Adipocyte (in vitro differentiated cells): Measurements from ENCODE around the gene C2orf66.

Experiments used
- DNase-seq: peaks from one replicate; pipeline ENCODE4 v3.0.0-alpha.2; 2015; ENCODE audit warnings: low read depth
- H3K27me3 ChIP-seq: replicated peaks from 2 replicates; pipeline ENCODE4 v1.7.0; 2013; ENCODE audit warnings: mild to moderate bottlenecking, low read length, moderate library complexity; ENCODE audit not compliant: control insufficient read depth, insufficient read depth
- H3K36me3 ChIP-seq: 2 replicates; pipeline ENCODE4 v1.7.0; 2013; ENCODE audit warnings: low read length, mild to moderate bottlenecking, moderate library complexity; ENCODE audit not compliant: control insufficient read depth, insufficient read depth, severe bottlenecking
- H3K4me1 ChIP-seq: 2 replicates; pipeline ENCODE4 v1.7.0; 2013; ENCODE audit warnings: mild to moderate bottlenecking, low read length, moderate library complexity; ENCODE audit not compliant: control insufficient read depth, insufficient read depth
- H3K4me3 ChIP-seq: 2 replicates; pipeline ENCODE4 v1.7.0; 2013; ENCODE audit warnings: mild to moderate bottlenecking, low read length, moderate library complexity
- H3K9ac ChIP-seq: 2 replicates; pipeline ENCODE4 v1.7.0; 2013; ENCODE audit warnings: mild to moderate bottlenecking, low read length, moderate library complexity
- H3K9me3 ChIP-seq: 2 replicates; pipeline ENCODE4 v1.7.0; 2013; ENCODE audit warnings: mild to moderate bottlenecking, low read length, moderate library complexity; ENCODE audit not compliant: control insufficient read depth

The C2orf66 gene

GRCh38 chr2:196809260-196809659 lies at the start of gene C2orf66:
TSS of gene C2orf66 (minus strand) at chr2:196809355. CDS start at chr2:196809336, 19 bp downstream.
- Histone ChIP-seq H3K4me1 (no peaks in the 10 kb centered on the region), H3K4me3 (no peak within 1 kb of the TSS), H3K9ac (no peak within 1 kb of the TSS), H3K9me3 (no peaks in the 10 kb centered on the region), H3K36me3 (no peaks in the 10 kb centered on the region), H3K27me3 (no peaks in the 10 kb centered on the region)
- DNase-seq = no peak

DNA sequence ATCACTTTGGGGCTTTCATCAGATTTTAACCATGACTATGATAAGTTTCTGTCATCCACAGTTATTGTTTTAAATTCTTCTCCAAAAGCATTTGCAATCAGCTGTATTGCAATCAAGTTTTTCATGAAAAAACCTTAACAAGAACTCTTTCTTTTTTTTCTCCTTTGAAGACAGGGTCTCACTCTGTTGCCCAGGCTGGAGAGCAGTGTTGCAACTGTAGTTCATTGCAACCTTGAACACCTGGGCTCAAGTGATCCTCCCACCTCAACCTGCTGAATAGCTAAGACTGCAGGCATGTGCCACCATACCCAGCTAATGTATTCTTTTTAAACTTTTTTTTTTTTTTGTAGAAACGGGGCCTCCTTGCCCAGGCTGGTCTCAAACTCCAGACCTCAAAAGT lies 45.5 kb upstream of the C2orf66 start:
- Histone ChIP-seq H3K9ac (no peak overlapping the region), H3K9me3 (peaks cover 5% of the 10 kb centered on the region), H3K36me3 (peaks cover 7% of the 10 kb centered on the region), H3K27me3 (no peaks in the 10 kb centered on the region), H3K4me1 (peaks cover 7% of the 10 kb centered on the region), H3K4me3 (no peak overlapping the region)
- DNase-seq = no peak

DNA sequence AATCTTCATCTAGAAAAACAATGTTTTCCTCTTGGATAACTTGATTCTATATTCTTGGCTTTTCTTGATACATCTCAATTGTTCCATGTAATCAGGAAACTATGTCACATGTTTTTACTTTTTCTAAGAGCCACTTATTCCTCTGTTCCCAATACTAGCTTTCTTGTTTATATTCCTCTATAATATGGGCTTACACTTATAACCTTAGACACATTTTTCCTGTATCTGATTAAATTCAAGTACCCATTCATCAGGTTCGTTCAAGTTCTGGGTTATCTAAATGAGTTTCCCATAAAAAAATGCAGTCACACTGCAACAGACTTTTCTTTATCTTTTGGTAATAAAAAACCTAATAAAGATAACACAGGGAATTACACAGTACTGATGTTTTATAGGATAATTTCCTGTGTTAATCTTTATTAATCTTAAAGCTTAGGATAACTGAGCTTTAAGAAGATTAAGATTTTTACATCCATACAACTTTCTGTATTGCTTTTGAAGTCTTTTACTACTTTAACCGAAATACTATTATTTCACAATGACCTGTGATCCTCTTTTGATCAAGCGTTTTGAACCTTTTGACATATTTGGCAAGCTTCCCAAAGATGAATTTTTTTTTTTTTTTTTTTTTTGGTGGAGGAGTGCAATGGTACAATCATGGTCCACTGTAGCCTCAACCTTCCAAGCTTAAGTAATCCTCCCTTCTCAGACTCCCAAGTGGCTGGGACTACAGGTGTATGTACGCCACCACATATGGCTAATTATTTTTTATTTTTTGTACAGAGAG lies 44.3 kb upstream of the C2orf66 start:
- no peak for DNase-seq
- Histone ChIP-seq H3K9me3 (no peaks in the 10 kb centered on the region), H3K4me3 (no peak overlapping the region), H3K36me3 (peaks cover 3% of the 10 kb centered on the region), H3K27me3 (no peaks in the 10 kb centered on the region), H3K9ac (no peak overlapping the region), H3K4me1 (peaks cover 7% of the 10 kb centered on the region)

- H3K4me1 ChIP-seq = peaks cover 7% of the 10 kb centered on the region
- H3K9me3 ChIP-seq = no peaks in the 10 kb centered on the region
- no peak overlapping the region for H3K9ac ChIP-seq
- no peak overlapping the region for H3K4me3 ChIP-seq
- no peaks in the 10 kb centered on the region for H3K27me3 ChIP-seq
- no peaks in the 10 kb centered on the region for H3K36me3 ChIP-seq
- DNase-seq = no peak
These were observed 41.9 kb upstream of the C2orf66 start for GRCh38 chr2:196851088-196851487.

DNA sequence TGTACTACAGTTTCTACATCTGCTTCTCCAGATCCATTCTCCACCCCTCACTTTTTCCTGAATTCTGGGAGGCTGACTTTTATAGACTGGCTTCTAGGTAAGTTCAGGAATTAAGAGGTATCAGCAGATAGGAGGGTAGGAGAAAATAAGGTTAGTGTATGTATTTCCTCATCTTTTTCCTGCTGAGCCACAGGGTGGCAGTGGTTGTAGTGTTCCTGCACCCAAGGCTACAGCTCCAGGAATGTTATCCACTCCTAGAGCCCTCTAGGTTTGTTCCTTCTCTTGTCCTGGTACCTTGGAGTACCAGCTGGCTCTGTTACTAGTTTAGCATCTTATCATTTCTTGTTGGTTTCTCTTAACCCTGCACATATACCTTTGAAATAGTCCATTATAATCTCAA lies 40.7 kb upstream of the C2orf66 start:
- Histone ChIP-seq H3K9ac (no peak overlapping the region), H3K9me3 (no peaks in the 10 kb centered on the region), H3K36me3 (no peaks in the 10 kb centered on the region), H3K4me3 (no peak overlapping the region), H3K4me1 (peaks cover 7% of the 10 kb centered on the region), H3K27me3 (no peaks in the 10 kb centered on the region)
- DNase-seq = peak; percentile 26

DNA sequence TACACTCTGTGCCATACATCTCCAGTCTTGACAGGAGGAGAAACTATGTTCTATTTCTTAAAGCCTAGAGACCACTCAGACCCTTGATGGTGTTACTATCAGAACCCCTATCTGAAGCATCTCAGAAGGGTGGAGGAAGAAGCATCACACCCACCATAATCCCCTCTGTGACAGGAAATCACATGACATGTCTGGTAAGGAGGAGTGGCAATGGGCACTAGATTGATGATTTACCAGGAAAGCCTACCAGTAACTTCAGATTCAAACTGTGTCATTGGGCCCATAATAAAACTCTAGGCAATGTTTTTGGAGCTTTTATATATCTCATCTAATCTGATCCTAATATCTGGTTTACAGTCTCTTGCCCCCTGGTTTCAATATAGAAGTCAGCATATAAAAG lies 37.1 kb upstream of the C2orf66 start:
- DNase-seq = no peak
- H3K4me1 ChIP-seq = peaks cover 2% of the 10 kb centered on the region
- H3K9ac ChIP-seq = no peak overlapping the region
- peaks cover 6% of the 10 kb centered on the region for H3K36me3 ChIP-seq
- H3K9me3 ChIP-seq = no peaks in the 10 kb centered on the region
- H3K4me3 ChIP-seq = no peak overlapping the region
- H3K27me3 ChIP-seq = no peaks in the 10 kb centered on the region

DNA sequence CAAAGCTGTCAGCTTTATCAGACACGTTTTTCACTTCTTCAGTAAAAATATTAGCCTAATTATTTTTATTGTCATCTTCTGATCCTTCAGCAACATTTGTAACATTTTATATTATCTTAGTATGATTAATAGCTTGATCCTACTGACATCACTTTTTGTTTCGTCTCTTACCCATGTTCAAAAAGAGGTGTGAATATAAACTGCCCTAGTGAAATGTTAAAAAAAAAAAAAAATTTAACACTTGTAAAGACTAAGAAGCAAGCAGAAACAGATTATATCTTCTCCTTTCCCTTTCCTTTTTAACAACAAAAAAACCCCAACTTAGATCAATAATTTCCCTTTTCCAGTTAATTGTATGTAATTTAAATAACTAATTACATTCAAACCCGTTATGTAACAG lies 36.2 kb upstream of the C2orf66 start:
- H3K27me3 ChIP-seq = no peaks in the 10 kb centered on the region
- H3K36me3 ChIP-seq = peaks cover 15% of the 10 kb centered on the region
- H3K9me3 ChIP-seq = no peaks in the 10 kb centered on the region
- no peak overlapping the region for H3K9ac ChIP-seq
- DNase-seq = no peak
- no peak overlapping the region for H3K4me3 ChIP-seq
- no peaks in the 10 kb centered on the region for H3K4me1 ChIP-seq

DNA sequence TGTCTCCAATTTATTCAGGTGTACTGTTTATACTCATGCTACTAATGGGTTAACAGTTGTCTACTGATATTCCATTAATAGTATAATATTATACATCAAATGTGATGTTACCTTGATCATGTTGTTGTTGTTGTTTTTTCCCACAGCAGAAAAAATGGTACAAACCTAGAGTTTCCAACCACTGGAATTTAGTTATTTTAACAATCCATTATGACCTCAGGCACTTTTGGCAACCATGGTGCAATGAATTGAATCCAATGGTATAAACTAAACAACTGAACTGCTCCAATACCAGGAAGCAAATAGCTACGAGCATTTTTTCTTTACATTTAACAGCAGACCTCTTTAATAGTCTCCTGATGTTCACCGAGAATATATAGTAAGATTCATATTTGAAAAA lies 31.0 kb upstream of the C2orf66 start:
- Histone ChIP-seq H3K4me1 (peaks cover 10% of the 10 kb centered on the region), H3K4me3 (no peak overlapping the region), H3K9ac (no peak overlapping the region), H3K9me3 (no peaks in the 10 kb centered on the region), H3K27me3 (no peaks in the 10 kb centered on the region), H3K36me3 (peaks cover 22% of the 10 kb centered on the region)
- DNase-seq = no peak

GRCh38 chr2:196839574-196839973 lies 30.4 kb upstream of the C2orf66 start:
- H3K9ac ChIP-seq = no peak overlapping the region
- H3K9me3 ChIP-seq = no peaks in the 10 kb centered on the region
- H3K4me3 ChIP-seq = no peak overlapping the region
- no peaks in the 10 kb centered on the region for H3K27me3 ChIP-seq
- no peak for DNase-seq
- peaks cover 22% of the 10 kb centered on the region for H3K36me3 ChIP-seq
- H3K4me1 ChIP-seq = peaks cover 10% of the 10 kb centered on the region

DNA sequence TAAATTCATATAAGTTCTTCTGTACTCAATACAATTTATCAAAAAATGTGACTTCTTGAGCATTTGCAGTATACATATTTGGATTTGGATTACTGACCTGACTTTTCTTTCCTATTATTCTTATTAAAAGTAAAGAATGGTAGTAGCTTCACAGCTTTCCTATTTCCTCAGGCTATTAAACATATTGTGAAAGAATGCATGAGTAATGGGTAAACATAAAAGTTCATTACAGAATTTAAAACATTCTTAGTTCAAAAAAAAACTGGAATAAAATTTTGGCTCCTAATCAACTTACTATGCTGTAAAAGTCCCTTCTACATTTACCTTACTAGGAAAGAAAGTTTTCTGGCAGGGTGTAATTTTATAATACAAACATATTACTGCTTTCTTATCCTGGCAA lies 27.3 kb upstream of the C2orf66 start:
- Histone ChIP-seq H3K36me3 (peaks cover 16% of the 10 kb centered on the region), H3K4me3 (no peak overlapping the region), H3K9ac (no peak overlapping the region), H3K4me1 (peaks cover 10% of the 10 kb centered on the region), H3K9me3 (no peaks in the 10 kb centered on the region), H3K27me3 (no peaks in the 10 kb centered on the region)
- peak; percentile 72 for DNase-seq

DNA sequence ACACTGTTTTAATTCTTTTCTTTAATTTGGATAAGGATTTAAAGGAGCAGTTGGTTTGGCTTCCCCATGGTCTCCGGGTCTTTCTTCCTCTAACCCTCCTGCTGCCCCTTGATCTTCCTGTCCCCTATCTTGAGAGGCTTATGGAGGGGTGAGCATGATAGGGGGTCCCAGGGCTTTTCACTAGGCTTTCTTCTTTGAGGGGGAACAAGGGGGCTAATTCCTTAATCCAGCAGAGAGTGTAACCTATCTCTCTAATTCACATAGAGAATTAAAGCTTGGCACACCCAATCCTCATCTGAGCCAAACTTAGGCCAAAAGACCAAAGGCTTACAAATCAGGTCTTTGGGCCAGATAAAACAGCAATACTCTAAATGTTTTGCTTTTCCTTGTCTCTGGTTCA lies 21.5 kb upstream of the C2orf66 start:
- H3K9ac ChIP-seq = no peak overlapping the region
- H3K4me1 ChIP-seq = peaks cover 4% of the 10 kb centered on the region
- no peaks in the 10 kb centered on the region for H3K9me3 ChIP-seq
- DNase-seq = no peak
- no peaks in the 10 kb centered on the region for H3K27me3 ChIP-seq
- no peak overlapping the region for H3K4me3 ChIP-seq
- H3K36me3 ChIP-seq = no peaks in the 10 kb centered on the region

- H3K36me3 ChIP-seq = no peaks in the 10 kb centered on the region
- H3K9me3 ChIP-seq = no peaks in the 10 kb centered on the region
- H3K4me1 ChIP-seq = peaks cover 12% of the 10 kb centered on the region
- no peaks in the 10 kb centered on the region for H3K27me3 ChIP-seq
- no peak overlapping the region for H3K9ac ChIP-seq
- no peak for DNase-seq
- no peak overlapping the region for H3K4me3 ChIP-seq
These were observed 18.2 kb upstream of the C2orf66 start for GRCh38 chr2:196827356-196827755.
